SK-N-MC (cell line): ENCODE results near the gene CPA3.

Source experiments
- DNase-seq: peaks from one replicate; pipeline ENCODE4 v3.0.0-alpha.2; 2011; ENCODE audit warnings: low read depth, low spot score
- H3K27ac ChIP-seq: fragments of 200-600 bp; sonication (generic); 2 replicates; pipeline ENCODE4 v1.5.1; 2016; ENCODE audit warnings: mixed run types
- H3K36me3 ChIP-seq: fragments of 200-600 bp; sonication (generic); 2 replicates; pipeline ENCODE4 v1.6.1; 2017; ENCODE audit warnings: antibody characterized with exemption, low read length, mixed read lengths; ENCODE audit not compliant: insufficient read depth
- H3K4me3 ChIP-seq: fragments of 200-600 bp; sonication (generic); 2 replicates; pipeline ENCODE4 v1.5.1; 2016
- H3K9ac ChIP-seq: fragments of 200-600 bp; sonication (generic); 2 replicates; pipeline ENCODE4 v1.8.0; 2017; ENCODE audit warnings: mixed run types, mixed read lengths; ENCODE audit not compliant: insufficient read length
- H3K9me3 ChIP-seq: fragments of 200-600 bp; sonication (generic); 2 replicates; pipeline ENCODE4 v1.6.1; 2017; ENCODE audit warnings: low read depth, mild to moderate bottlenecking, antibody characterized with exemption, low read length, moderate library complexity, mixed read lengths
- EZH2 ChIP-seq: fragments of 200-600 bp; sonication (generic); IDR thresholded peaks from one replicate; pipeline ENCODE4 v1.6.1; 2017; ENCODE audit warnings: antibody characterized with exemption
- FOXP2 ChIP-seq: optimal IDR thresholded peaks from 2 replicates; pipeline ENCODE3; 2011; ENCODE audit warnings: mild to moderate bottlenecking, moderate library complexity; ENCODE audit not compliant: insufficient read depth; ENCODE audit errors: extremely low read length, control extremely low read depth
- POLR2AphosphoS5 ChIP-seq: IDR thresholded peaks from 2 replicates; pipeline ENCODE4 v1.6.1; 2012; ENCODE audit warnings: mild to moderate bottlenecking, low read depth, low read length, borderline replicate concordance

Gene CPA3

GRCh38 chr3:148916132-148916531 lies 51.0 kb downstream of the CPA3 start:
- Histone ChIP-seq H3K4me3 (no peak overlapping the region), H3K27ac (no peak overlapping the region), H3K36me3 (no peaks in the 10 kb centered on the region), H3K9ac (no peak overlapping the region), H3K9me3 (no peaks in the 10 kb centered on the region; the same call in 1 of the 2 replicates)
- DNase-seq = no peak
- TF ChIP-seq FOXP2 = no peak
- TF ChIP-seq POLR2AphosphoS5 = no peak
- TF ChIP-seq EZH2 = no peak

- H3K9me3 ChIP-seq = no peaks in the 10 kb centered on the region; the same call in 1 of the 2 replicates
- DNase-seq = no peak
- H3K4me3 ChIP-seq = no peak overlapping the region
- TF ChIP-seq POLR2AphosphoS5 (no peak), EZH2 (no peak), FOXP2 (no peak)
- H3K9ac ChIP-seq = no peak overlapping the region
- no peaks in the 10 kb centered on the region for H3K36me3 ChIP-seq
- H3K27ac ChIP-seq = no peak overlapping the region
These were observed 57.4 kb downstream of the CPA3 start for GRCh38 chr3:148922467-148922866.

- no peaks in the 10 kb centered on the region; the same call in 1 of the 2 replicates for H3K9me3 ChIP-seq
- H3K27ac ChIP-seq = no peak overlapping the region
- DNase-seq = no peak
- no peak overlapping the region for H3K4me3 ChIP-seq
- TF ChIP-seq POLR2AphosphoS5 (no peak), EZH2 (no peak), FOXP2 (no peak)
- no peaks in the 10 kb centered on the region for H3K36me3 ChIP-seq
- H3K9ac ChIP-seq = no peak overlapping the region
These were observed 58.5 kb downstream of the CPA3 start for GRCh38 chr3:148923592-148923991.

GRCh38 chr3:148924562-148924961 lies 59.5 kb downstream of the CPA3 start:
- H3K36me3 ChIP-seq = no peaks in the 10 kb centered on the region
- no peak overlapping the region for H3K27ac ChIP-seq
- TF ChIP-seq FOXP2 (no peak), POLR2AphosphoS5 (no peak)
- H3K9ac ChIP-seq = no peak overlapping the region
- no peak for DNase-seq
- H3K4me3 ChIP-seq = no peak overlapping the region
- H3K9me3 ChIP-seq = no peaks in the 10 kb centered on the region; the same call in 1 of the 2 replicates

GRCh38 chr3:148925845-148926244 lies 60.7 kb downstream of the CPA3 start:
- no peaks in the 10 kb centered on the region for H3K36me3 ChIP-seq
- no peak overlapping the region for H3K4me3 ChIP-seq
- H3K9ac ChIP-seq = no peak overlapping the region
- no peak for DNase-seq
- no peaks in the 10 kb centered on the region; the same call in 1 of the 2 replicates for H3K9me3 ChIP-seq
- TF ChIP-seq POLR2AphosphoS5 (no peak), EZH2 (no peak), FOXP2 (no peak)
- H3K27ac ChIP-seq = no peak overlapping the region

GRCh38 chr3:148930752-148931151 lies 65.7 kb downstream of the CPA3 start:
- Histone ChIP-seq H3K9me3 (no peaks in the 10 kb centered on the region), H3K9ac (no peak overlapping the region), H3K36me3 (no peaks in the 10 kb centered on the region), H3K4me3 (no peak overlapping the region), H3K27ac (no peak overlapping the region)
- no peak for DNase-seq
- TF ChIP-seq EZH2 (no peak), FOXP2 (no peak), POLR2AphosphoS5 (no peak)

GRCh38 chr3:148931574-148931973 lies 66.5 kb downstream of the CPA3 start:
- DNase-seq = no peak
- TF ChIP-seq EZH2 = no peak
- no peaks in the 10 kb centered on the region for H3K9me3 ChIP-seq
- H3K4me3 ChIP-seq = no peak overlapping the region
- H3K9ac ChIP-seq = no peak overlapping the region
- no peaks in the 10 kb centered on the region for H3K36me3 ChIP-seq
- H3K27ac ChIP-seq = no peak overlapping the region

- H3K36me3 ChIP-seq = no peaks in the 10 kb centered on the region
- no peak for DNase-seq
- no peaks in the 10 kb centered on the region for H3K9me3 ChIP-seq
- H3K27ac ChIP-seq = no peak overlapping the region
- H3K9ac ChIP-seq = no peak overlapping the region
- TF ChIP-seq EZH2 (no peak), FOXP2 (no peak), POLR2AphosphoS5 (no peak)
- no peak overlapping the region for H3K4me3 ChIP-seq
These were observed 67.9 kb downstream of the CPA3 start for GRCh38 chr3:148932972-148933371.

- Histone ChIP-seq H3K27ac (no peak overlapping the region), H3K9ac (no peak overlapping the region), H3K9me3 (no peaks in the 10 kb centered on the region), H3K36me3 (no peaks in the 10 kb centered on the region), H3K4me3 (no peak overlapping the region)
- TF ChIP-seq FOXP2 = no peak
- TF ChIP-seq EZH2 = no peak
- TF ChIP-seq POLR2AphosphoS5 = no peak
- DNase-seq = no peak
These were observed 72.6 kb downstream of the CPA3 start for GRCh38 chr3:148937467-148938255.
